Measurements from ENCODE around the gene INSC. TPM values are rescaled to one million over a fixed set of nuclear protein-coding genes. Genes with fewer than 3 reads are reported as not detected.

INSC gene
- total and polyA plus RNA-seq, 12 donors: 0.19 to 0.76 (median 0.60) TPM; not detected in 4

- Histone ChIP-seq H3K4me3 (no peak overlapping the region), H3K36me3 (no peaks in the 10 kb centered on the region), H3K27me3 (no peaks in the 10 kb centered on the region), H3K4me1 (no peaks in the 10 kb centered on the region), H3K9me3 (peaks cover 0 to 20% (median 0%) of the 10 kb centered on the region in 11 donors), H3K27ac (no peak overlapping the region)
- TF ChIP-seq CTCF (IDR thresholded peaks at IDR 0.05): no peak
- WGBS, 2 donors: 84 to 87% methylated on average over 8 of the region's 8 CpGs
- DNase-seq (no peak), ATAC-seq (no peak)
- intact Hi-C loops (cut with DNase I): no loop called here
These were observed 8.3 kb upstream of the INSC start for GRCh38 chr11:15106201-15106965.

- peaks cover 0 to 18% (median 0%) of the 10 kb centered on the region in 11 donors for H3K9me3 ChIP-seq
- H3K4me3 ChIP-seq: no peak overlapping the region
- H3K4me1 ChIP-seq: no peaks in the 10 kb centered on the region
- DNase-seq (no peak), ATAC-seq (no peak)
- no peaks in the 10 kb centered on the region for H3K27me3 ChIP-seq
- 61 to 64% methylated on average over 4 of the region's 4 CpGs for WGBS, 2 donors
- intact Hi-C loops (cut with DNase I): loop anchor here in 1 of 10 donors (2.0 kb wide), 1 partner anchor 97 kb away; no protein-coding TSS in a partner anchor
- no peak for TF ChIP-seq CTCF (IDR thresholded peaks at IDR 0.05)
- no peak overlapping the region for H3K27ac ChIP-seq
- H3K36me3 ChIP-seq: no peaks in the 10 kb centered on the region
These were observed 6.8 kb upstream of the INSC start for GRCh38 chr11:15107730-15108515.

- H3K27me3 ChIP-seq: no peaks in the 10 kb centered on the region
- peaks cover 0 to 10% (median 0%) of the 10 kb centered on the region in 11 donors for H3K9me3 ChIP-seq
- H3K36me3 ChIP-seq: no peaks in the 10 kb centered on the region
- WGBS, 2 donors: 78 to 87% methylated on average over 2 of the region's 2 CpGs
- no peaks in the 10 kb centered on the region for H3K4me1 ChIP-seq
- H3K27ac ChIP-seq: no peak overlapping the region
- ATAC-seq (no peak), DNase-seq (no peak)
- intact Hi-C loops (cut with DNase I): loop anchor here in 1 of 10 donors (2.0 kb wide), 1 partner anchor 96 kb away; no protein-coding TSS in a partner anchor
- no peak for TF ChIP-seq CTCF (IDR thresholded peaks at IDR 0.05)
- no peak overlapping the region for H3K4me3 ChIP-seq
These were observed 6.1 kb upstream of the INSC start for GRCh38 chr11:15108592-15109130.

- Histone ChIP-seq H3K4me1 (peaks cover 0 to 4% (median 0%) of the 10 kb centered on the region in 9 donors), H3K36me3 (no peaks in the 10 kb centered on the region), H3K27ac (no peak overlapping the region), H3K4me3 (no peak overlapping the region), H3K27me3 (peaks cover 0 to 5% (median 3%) of the 10 kb centered on the region in 7 donors), H3K9me3 (peaks cover 0 to under 1% (median 0%) of the 10 kb centered on the region in 11 donors)
- DNase-seq: no peak
- 52 to 67% methylated on average over 2 of the region's 2 CpGs for WGBS, 2 donors
- ATAC-seq: no peak
- no peak for TF ChIP-seq CTCF (IDR thresholded peaks at IDR 0.05)
- intact Hi-C loops (cut with DNase I): loop anchor here in 1 of 10 donors (2.0 kb wide), 1 partner anchor 95 kb away; no protein-coding TSS in a partner anchor
These were observed 5.1 kb upstream of the INSC start for GRCh38 chr11:15109602-15110001.

Data from heart right ventricle (tissue), 16 donors.